Loucy (cell line): ENCODE data around the gene UBE3D.

Experiments
- EZH2phosphoT487 ChIP-seq: fragments of 200-600 bp; IDR thresholded peaks from 2 replicates; pipeline ENCODE4 v1.6.1; 2018; ENCODE audit warnings: antibody characterized with exemption, mild to moderate bottlenecking, moderate library complexity, borderline replicate concordance
- TF ChIP-seq, protein P1 (sequence below): fragments of 200-600 bp; sonication (generic); conservative IDR thresholded peaks from 2 replicates; pipeline ENCODE4 v1.5.1; 2014; ENCODE audit warnings: mild to moderate bottlenecking, antibody characterized with exemption, low read length

- TF ChIP-seq, protein P1, sequence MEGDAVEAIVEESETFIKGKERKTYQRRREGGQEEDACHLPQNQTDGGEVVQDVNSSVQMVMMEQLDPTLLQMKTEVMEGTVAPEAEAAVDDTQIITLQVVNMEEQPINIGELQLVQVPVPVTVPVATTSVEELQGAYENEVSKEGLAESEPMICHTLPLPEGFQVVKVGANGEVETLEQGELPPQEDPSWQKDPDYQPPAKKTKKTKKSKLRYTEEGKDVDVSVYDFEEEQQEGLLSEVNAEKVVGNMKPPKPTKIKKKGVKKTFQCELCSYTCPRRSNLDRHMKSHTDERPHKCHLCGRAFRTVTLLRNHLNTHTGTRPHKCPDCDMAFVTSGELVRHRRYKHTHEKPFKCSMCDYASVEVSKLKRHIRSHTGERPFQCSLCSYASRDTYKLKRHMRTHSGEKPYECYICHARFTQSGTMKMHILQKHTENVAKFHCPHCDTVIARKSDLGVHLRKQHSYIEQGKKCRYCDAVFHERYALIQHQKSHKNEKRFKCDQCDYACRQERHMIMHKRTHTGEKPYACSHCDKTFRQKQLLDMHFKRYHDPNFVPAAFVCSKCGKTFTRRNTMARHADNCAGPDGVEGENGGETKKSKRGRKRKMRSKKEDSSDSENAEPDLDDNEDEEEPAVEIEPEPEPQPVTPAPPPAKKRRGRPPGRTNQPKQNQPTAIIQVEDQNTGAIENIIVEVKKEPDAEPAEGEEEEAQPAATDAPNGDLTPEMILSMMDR, result no peak
- TF ChIP-seq EZH2phosphoT487, result no peak
Measured at GRCh38 chr6:82978362-82978945, 87.2 kb downstream of the UBE3D start.
